BE2C (cell line): ENCODE measurements around the gene TBC1D22A.
A peak's percentile ranks its signal among the peaks of the same experiment; 100 is the strongest.
"Not testable (repeated sequence)": the region's sequence is repeated elsewhere in the genome, so short reads cannot be mapped to it uniquely, and the experiment has no call there.

Source experiments
- DNase-seq: peaks from one replicate; pipeline ENCODE4 v3.0.0-alpha.2; 2020
- H3K27me3 ChIP-seq: fragments of 250-450 bp; sonication (Bioruptor Pico); 2 replicates; pipeline ENCODE4 v1.5.1; 2020; ENCODE audit warnings: mild to moderate bottlenecking
- H3K36me3 ChIP-seq: fragments of 250-450 bp; sonication (Bioruptor Pico); 2 replicates; pipeline ENCODE4 v1.5.1; 2020; ENCODE audit warnings: mild to moderate bottlenecking
- H3K4me1 ChIP-seq: fragments of 250-450 bp; sonication (Bioruptor Pico); 2 replicates; pipeline ENCODE4 v1.5.1; 2020
- H3K4me3 ChIP-seq: 2 replicates; pipeline ENCODE4 v1.5.1; 2011; ENCODE audit warnings: low read depth, low read length
- H3K9me3 ChIP-seq: fragments of 250-450 bp; sonication (Bioruptor Pico); 2 replicates; pipeline ENCODE4 v1.5.1; 2020
- TF ChIP-seq, protein P1 (sequence below): IDR thresholded peaks from 2 replicates; pipeline ENCODE4 v1.5.1; 2012; ENCODE audit warnings: mild to moderate bottlenecking, low read depth, low read length

Gene TBC1D22A

DNA sequence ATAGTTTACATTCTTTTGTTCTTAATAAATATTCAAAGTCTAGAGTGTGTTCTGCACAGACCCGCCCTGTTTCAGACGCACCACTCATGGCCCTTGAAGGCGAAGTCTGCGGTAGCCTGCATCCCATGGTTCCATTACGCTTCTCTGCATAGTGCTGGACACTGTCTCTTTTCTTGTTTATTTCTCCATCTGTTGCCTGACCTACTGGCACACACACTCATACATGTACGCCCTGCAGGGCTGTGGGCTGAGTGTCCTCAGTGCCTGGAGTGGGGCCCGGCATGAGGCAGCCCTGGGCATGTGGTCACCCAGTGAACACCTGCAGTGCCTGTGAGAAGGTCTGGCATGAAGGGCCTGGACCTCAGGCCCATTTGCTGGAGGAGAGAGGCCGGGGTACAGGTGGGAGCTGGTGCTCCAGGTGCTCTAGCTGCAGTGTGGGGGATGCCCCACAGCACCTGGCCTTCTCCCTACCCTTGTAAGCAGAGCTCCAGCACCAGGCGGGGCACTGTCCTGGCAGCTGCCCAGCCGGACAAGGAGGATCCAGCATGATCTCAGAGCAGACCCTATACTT is 404.1 kb downstream of the TBC1D22A start:
- H3K9me3 ChIP-seq = no peaks in the 10 kb centered on the region
- no peak overlapping the region for H3K4me3 ChIP-seq
- no peaks in the 10 kb centered on the region for H3K36me3 ChIP-seq
- TF ChIP-seq, protein P1, sequence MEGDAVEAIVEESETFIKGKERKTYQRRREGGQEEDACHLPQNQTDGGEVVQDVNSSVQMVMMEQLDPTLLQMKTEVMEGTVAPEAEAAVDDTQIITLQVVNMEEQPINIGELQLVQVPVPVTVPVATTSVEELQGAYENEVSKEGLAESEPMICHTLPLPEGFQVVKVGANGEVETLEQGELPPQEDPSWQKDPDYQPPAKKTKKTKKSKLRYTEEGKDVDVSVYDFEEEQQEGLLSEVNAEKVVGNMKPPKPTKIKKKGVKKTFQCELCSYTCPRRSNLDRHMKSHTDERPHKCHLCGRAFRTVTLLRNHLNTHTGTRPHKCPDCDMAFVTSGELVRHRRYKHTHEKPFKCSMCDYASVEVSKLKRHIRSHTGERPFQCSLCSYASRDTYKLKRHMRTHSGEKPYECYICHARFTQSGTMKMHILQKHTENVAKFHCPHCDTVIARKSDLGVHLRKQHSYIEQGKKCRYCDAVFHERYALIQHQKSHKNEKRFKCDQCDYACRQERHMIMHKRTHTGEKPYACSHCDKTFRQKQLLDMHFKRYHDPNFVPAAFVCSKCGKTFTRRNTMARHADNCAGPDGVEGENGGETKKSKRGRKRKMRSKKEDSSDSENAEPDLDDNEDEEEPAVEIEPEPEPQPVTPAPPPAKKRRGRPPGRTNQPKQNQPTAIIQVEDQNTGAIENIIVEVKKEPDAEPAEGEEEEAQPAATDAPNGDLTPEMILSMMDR = no peak
- no peaks in the 10 kb centered on the region for H3K27me3 ChIP-seq
- DNase-seq = no peak
- no peaks in the 10 kb centered on the region for H3K4me1 ChIP-seq

DNA sequence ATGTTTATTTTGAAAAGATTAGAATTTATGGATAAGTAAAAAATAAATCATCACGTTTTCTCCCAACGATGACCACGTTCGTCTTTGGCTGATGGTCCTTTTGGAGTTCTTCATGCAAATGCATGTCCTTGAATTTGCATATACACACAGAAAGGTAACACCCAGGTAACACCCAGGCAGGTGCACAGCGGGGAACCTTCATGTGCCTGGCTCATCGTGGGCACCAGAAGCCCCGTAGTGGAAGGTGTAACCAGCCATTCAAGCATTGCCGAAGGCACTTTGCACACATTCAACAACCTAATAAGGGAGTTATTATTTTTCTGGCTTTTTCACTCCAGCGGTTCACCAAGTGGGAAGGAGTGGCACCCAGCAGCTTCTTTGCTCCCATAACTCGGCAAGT is 404.6 kb downstream of the TBC1D22A start:
- Histone ChIP-seq H3K36me3 (no peaks in the 10 kb centered on the region), H3K4me3 (no peak overlapping the region), H3K27me3 (no peaks in the 10 kb centered on the region), H3K9me3 (no peaks in the 10 kb centered on the region), H3K4me1 (no peaks in the 10 kb centered on the region)
- DNase-seq = no peak
- TF ChIP-seq, protein P1 = no peak

DNA sequence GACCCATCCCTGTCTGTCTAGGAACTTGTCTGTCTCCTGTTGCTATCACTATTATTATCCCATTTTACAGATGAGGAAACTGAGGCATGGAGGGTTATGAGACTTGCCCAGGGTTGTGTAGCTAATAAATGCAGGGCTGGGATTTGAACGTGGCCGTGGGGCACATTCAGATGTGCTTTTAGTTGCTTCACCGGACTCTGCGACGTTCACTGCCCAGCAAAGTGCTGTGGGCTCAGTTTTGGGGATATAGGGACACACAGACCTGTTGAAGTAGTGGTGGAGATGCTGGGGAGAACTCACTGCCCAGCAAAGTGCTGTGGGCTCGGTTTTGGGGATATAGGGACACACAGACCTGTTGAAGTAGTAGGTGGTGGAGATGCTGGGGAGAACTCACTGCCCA is 405.5 kb downstream of the TBC1D22A start:
- DNase-seq, H3K4me3 ChIP-seq, H3K9me3 ChIP-seq, H3K27me3 ChIP-seq, H3K4me1 ChIP-seq, H3K36me3 ChIP-seq: not testable (repeated sequence)

DNA sequence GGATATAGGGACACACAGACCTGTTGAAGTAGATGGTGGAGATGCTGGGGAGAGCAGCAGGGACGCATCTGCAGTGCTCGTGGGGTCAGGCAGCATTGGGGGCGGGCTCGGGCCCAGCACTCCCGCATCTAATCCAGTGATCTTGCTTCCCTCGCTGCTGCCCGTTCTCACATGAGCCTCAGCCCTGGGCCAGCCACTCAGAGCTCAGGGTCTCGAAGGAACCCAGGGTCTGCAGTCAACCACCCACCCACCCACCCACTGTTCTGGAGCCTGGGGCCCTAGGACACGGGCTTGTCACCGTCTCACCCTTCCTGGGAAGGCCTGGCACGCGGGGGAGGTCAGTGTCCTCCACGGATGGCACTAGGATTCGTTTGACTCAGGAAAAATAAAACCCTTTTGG is 406.0 kb downstream of the TBC1D22A start:
- no peaks in the 10 kb centered on the region for H3K9me3 ChIP-seq
- H3K27me3 ChIP-seq = no peaks in the 10 kb centered on the region
- no peaks in the 10 kb centered on the region for H3K36me3 ChIP-seq
- TF ChIP-seq, protein P1 = no peak
- H3K4me3 ChIP-seq = no peak overlapping the region
- no peaks in the 10 kb centered on the region for H3K4me1 ChIP-seq
- DNase-seq = no peak

DNA sequence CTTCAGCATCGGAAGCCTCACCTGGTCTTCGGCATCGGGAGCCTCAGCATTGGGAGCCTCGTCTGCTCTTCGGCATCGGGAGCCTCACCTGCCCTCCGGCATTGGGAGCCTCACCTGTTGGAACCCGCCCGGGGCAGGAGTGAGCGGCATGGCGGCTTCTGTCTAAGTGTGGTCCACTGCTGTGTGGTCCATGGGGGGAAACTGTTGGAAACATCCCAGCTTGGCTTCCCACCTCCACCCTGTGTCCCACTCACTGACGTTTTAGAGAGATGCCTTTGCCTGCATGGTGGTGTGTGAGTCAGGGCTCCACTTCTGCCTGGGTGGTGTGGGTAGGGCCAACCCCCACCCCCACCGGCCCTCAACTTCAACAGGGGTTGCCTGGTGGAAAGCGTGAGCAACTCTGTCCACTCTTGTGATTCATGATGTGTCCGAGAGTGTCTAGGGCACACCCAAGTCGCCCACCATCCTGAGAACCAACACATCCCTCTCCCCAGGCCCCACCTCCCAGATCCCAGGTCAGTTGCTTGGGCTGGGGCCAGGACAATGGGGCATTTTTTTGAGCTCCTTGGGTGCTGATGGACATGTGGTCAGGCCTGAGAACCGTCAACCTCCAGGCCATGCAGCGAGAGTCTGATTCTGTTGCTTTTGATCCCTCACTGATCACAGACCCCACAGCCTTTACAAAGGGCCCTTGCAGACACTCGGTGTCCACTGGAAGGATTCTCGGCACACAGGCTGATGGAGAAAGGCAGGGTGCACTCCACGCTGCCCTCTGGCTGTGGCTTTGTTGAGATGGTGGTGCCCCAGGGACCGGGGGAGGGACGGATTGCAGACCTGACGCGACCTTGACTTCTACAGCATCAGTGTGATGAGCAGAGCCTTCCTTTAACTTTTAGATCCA is 406.7 kb downstream of the TBC1D22A start:
- Histone ChIP-seq H3K36me3 (no peaks in the 10 kb centered on the region), H3K4me1 (no peaks in the 10 kb centered on the region), H3K27me3 (no peaks in the 10 kb centered on the region), H3K9me3 (no peaks in the 10 kb centered on the region), H3K4me3 (no peak overlapping the region)
- TF ChIP-seq, protein P1 = peak; percentile 47
- peak; percentile 54 for DNase-seq

DNA sequence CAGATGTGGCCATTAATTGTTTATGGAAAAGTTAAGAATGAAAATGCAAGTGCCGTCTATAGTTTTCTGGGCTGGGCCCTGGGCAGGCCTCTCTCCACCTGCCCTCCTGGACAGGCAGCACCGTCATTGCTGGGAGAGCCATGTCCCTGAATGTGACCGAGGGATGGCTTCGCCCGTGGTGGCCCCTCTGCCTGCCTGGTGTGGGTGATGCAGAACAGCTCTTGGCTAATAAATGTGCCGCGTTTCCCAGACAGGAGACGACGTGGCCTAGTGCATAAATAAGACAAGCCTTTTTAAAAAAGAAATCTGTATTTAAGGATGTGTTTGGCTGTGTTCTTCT is 407.3 kb downstream of the TBC1D22A start:
- Histone ChIP-seq H3K4me3 (no peak overlapping the region), H3K36me3 (no peaks in the 10 kb centered on the region), H3K4me1 (no peaks in the 10 kb centered on the region), H3K9me3 (no peaks in the 10 kb centered on the region), H3K27me3 (no peaks in the 10 kb centered on the region)
- TF ChIP-seq, protein P1 = no peak
- DNase-seq = no peak

DNA sequence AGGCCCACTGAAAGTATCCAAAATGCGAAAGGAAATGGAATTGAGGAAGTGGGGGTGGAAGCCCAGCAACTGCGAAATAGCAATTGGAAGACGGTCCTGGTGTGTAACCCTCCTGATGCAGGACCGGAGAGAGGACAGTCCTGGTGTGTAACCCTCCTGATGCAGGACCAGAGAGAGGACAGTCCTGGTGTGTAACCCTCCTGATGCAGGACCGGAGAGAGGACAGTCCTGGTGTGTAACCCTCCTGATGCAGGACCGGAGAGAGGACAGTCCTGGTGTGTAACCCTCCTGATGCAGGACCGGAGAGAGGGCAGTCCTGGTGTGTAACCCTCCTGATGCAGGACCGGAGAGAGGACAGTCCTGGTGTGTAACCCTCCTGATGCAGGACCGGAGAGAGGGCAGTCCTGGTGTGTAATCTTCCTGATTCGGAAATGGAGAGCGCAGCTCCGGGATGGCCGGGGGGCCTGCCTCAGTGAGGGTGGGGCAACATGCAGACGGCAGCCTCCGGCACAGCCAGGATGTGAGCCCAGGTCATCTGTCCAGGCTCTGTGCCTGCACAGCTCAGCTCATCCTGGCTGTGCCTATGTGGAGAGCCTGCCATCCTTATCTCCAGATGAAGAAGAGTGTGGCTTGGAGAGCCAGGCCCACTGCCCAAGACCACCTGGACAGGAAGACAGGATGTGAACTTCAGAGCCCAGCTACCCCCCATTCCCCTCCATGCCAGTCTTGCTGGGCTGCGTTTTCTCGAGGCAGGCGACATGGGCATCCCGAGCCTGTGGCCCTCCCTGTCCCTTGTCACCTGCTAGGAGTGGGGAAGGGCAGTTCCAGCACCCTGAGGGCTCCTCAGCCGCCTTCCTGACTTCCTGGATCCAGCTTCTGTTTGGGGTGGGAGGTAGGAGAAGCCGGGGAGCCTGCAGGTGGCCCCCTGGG is 408.3 kb downstream of the TBC1D22A start:
- not testable (repeated sequence) for H3K27me3 ChIP-seq, DNase-seq, H3K36me3 ChIP-seq, H3K4me1 ChIP-seq, H3K9me3 ChIP-seq, H3K4me3 ChIP-seq
